Measurements from ENCODE around the gene AKNAD1. TPM values are rescaled to one million over a fixed set of nuclear protein-coding genes. Genes with fewer than 3 reads are reported as not detected.

AKNAD1 gene
- total RNA-seq, 1 experiment from 2014 or later = 0.54 TPM

GRCh38 chr1:108780937-108781574, 75.8 kb downstream of the AKNAD1 start:
- Histone ChIP-seq H3K36me3 (ENCODE audit: insufficient read depth, low read length, poor library complexity, severe bottlenecking) (peaks cover 12% of the 10 kb centered on the region), H3K4me3 (ENCODE audit: low read depth, low read length, poor library complexity, severe bottlenecking) (no peak overlapping the region), H3K4me1 (ENCODE audit: insufficient read depth, low read length, poor library complexity, severe bottlenecking) (no peaks in the 10 kb centered on the region), H3K9me3 (ENCODE audit: low read depth, low read length, poor library complexity, severe bottlenecking) (peaks cover 7% of the 10 kb centered on the region), H3K27me3 (replicated peaks; ENCODE audit: insufficient read depth, low read depth, low read length, poor library complexity) (no peaks in the 10 kb centered on the region), H3K27ac (ENCODE audit: low read depth, low read length, poor library complexity, severe bottlenecking) (no peak overlapping the region)
- TF ChIP-seq CTCF (conservative IDR thresholded peaks at IDR 0.05; ENCODE audit: low read depth, low read length) (no peak), EZH2 (IDR thresholded peaks at IDR 0.05; ENCODE audit: borderline replicate concordance, low read depth, low read length, poor library complexity, severe bottlenecking) (no peak)
- intact Hi-C loops (cut with micrococcal nuclease; ENCODE audit: unreplicated experiment) = no loop called here
- POLR2A ChIA-PET (ENCODE audit: low non-redundant PET) = no interaction called here
- DNase-seq (ENCODE audit: low spot score) = no peak
- BruUV-seq (replicated peaks) = no TSS peak
- CTCF ChIA-PET = interaction anchor here (0.6 kb wide), 1 partner anchor 138 kb away, joined by 4 read pairs; no protein-coding TSS in a partner anchor

GRCh38 chr1:108779455-108779854, 77.4 kb downstream of the AKNAD1 start:
- no peaks in the 10 kb centered on the region for H3K9me3 ChIP-seq (ENCODE audit: low read depth, low read length, poor library complexity, severe bottlenecking)
- no TSS peak for BruUV-seq (replicated peaks)
- intact Hi-C loops (cut with micrococcal nuclease; ENCODE audit: unreplicated experiment) = no loop called here
- no peak overlapping the region for H3K27ac ChIP-seq (ENCODE audit: low read depth, low read length, poor library complexity, severe bottlenecking)
- no peak for DNase-seq (ENCODE audit: low spot score)
- ChIA-PET POLR2A (ENCODE audit: low non-redundant PET) (no interaction called here), CTCF (no interaction called here)
- no peak overlapping the region for H3K4me3 ChIP-seq (ENCODE audit: low read depth, low read length, poor library complexity, severe bottlenecking)
- H3K27me3 ChIP-seq (replicated peaks; ENCODE audit: insufficient read depth, low read depth, low read length, poor library complexity) = no peaks in the 10 kb centered on the region
- TF ChIP-seq EZH2 (IDR thresholded peaks at IDR 0.05; ENCODE audit: borderline replicate concordance, low read depth, low read length, poor library complexity, severe bottlenecking) (no peak), CTCF (conservative IDR thresholded peaks at IDR 0.05; ENCODE audit: low read depth, low read length) (no peak)
- peaks cover 9% of the 10 kb centered on the region for H3K36me3 ChIP-seq (ENCODE audit: insufficient read depth, low read length, poor library complexity, severe bottlenecking)
- H3K4me1 ChIP-seq (ENCODE audit: insufficient read depth, low read length, poor library complexity, severe bottlenecking) = no peaks in the 10 kb centered on the region

- no peak for DNase-seq (ENCODE audit: low spot score)
- peaks cover 5% of the 10 kb centered on the region for H3K36me3 ChIP-seq (ENCODE audit: insufficient read depth, low read length, poor library complexity, severe bottlenecking)
- no peak overlapping the region for H3K27ac ChIP-seq (ENCODE audit: low read depth, low read length, poor library complexity, severe bottlenecking)
- BruUV-seq (replicated peaks) = no TSS peak
- no peak for TF ChIP-seq EZH2 (IDR thresholded peaks at IDR 0.05; ENCODE audit: borderline replicate concordance, low read depth, low read length, poor library complexity, severe bottlenecking)
- no peak for TF ChIP-seq CTCF (conservative IDR thresholded peaks at IDR 0.05; ENCODE audit: low read depth, low read length)
- no peaks in the 10 kb centered on the region for H3K9me3 ChIP-seq (ENCODE audit: low read depth, low read length, poor library complexity, severe bottlenecking)
- POLR2A ChIA-PET (ENCODE audit: low non-redundant PET) = no interaction called here
- CTCF ChIA-PET = no interaction called here
- H3K27me3 ChIP-seq (replicated peaks; ENCODE audit: insufficient read depth, low read depth, low read length, poor library complexity) = no peaks in the 10 kb centered on the region
- H3K4me3 ChIP-seq (ENCODE audit: low read depth, low read length, poor library complexity, severe bottlenecking) = no peak overlapping the region
- H3K4me1 ChIP-seq (ENCODE audit: insufficient read depth, low read length, poor library complexity, severe bottlenecking) = no peaks in the 10 kb centered on the region
- intact Hi-C loops (cut with micrococcal nuclease; ENCODE audit: unreplicated experiment) = no loop called here
Observed at GRCh38 chr1:108777839-108778238, 79.1 kb downstream of the AKNAD1 start.
